ENCODE results near the gene ACE2.

Gene ACE2

DNA sequence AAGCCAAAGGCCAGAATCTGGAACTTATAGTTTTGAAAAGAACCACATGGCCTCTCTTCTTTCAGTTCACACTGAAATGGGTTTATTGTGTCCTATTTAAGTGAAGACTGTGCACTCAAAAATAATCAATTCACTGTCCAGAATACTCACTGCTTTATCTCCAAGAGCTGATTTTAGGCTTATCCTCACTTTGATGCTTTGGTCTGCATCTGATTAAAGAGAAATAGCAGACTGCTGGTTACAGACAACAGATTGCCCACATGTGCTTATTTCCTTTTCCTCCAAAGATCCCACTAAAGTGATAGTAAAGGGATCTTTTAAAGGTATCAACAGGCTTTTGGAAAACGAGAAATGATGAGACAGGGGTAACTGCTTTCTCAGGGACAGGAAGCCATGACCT, 30.6 kb downstream of the ACE2 start:
- DNase-seq, result no peak

DNA sequence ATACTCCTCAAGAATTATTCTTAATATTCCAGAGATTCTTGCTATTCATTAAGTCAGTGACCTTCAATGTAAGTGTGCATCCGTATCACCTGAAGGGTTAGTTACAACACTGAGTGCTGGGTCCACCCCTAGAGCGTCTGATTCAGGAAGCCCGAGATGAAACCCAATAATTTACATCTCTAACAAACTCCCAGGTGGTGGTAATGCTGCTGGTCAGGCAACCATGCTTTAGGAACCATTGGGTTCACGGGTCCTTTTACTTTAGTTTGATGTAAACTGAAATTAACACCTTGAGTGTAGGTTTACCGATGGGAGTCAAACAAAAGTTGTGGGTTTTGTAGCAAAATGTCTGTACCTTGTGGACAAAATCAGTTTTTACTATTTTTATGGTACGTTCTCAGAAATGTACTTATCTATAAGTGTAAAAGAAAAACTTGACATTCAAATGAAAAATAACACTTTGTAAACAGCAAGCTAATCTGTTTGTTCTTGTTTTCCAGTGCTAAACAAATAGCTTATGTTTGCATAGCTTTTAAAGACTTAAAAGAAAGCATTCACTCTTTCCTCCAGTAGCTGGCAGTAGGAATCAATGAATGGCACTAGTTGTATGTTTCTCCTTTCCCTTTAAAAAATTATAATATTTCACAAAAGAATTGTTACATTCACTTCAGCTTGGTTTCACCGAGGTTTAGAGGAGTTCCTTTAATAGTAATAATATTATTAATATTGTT, 32.7 kb downstream of the ACE2 start:
- no peak for DNase-seq

DNA sequence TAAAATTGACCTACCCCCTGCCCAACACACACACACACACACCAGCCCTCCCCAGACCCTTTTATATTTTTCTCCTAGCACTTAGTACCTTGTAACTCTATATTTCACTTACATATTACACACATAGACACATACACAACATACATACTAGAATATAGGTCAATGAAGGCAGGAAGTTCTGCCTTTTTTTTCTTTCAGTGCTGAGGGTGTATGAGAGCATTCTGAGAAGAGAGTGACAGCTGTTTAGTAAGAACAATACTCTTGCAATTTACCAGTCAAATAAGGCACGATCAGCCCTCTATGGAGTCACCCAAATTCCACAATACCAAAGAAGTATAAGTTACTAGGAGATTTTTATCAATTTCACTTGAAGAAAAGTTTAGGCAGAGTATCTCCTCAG, 33.5 kb downstream of the ACE2 start:
- DNase-seq, result no peak

- no peak for DNase-seq
These were observed 34.5 kb downstream of the ACE2 start for GRCh38 chrX:15566244-15566643.

DNA sequence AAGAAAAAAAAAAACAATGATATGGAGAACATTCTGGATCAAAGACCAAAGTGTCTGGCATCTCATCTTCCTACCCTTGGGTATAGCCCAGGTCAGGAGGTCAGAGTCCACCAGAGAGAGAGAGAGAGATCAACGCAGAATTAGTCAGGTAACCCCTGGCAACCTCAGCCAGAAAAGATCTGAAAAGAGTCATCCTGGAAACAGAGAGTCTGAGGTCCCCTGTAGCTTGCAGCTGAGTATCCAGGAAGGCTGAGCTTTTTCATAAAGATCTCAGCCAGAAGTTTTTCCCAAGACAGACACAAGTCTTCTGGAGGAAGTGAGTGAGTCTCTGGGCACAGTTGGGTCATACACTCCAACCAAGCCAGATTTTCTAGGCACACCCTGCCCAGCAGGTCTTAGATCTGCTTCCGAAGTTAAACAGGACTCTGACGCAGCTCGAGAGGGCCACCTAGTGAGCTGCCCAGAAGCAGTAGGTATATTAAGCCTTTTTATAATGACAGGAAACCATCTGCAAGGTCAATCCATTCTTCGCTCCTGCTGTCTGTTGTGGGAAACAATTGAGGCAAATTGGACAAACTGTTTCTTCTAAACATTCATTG, 35.7 kb downstream of the ACE2 start:
- peak; percentile 37 for DNase-seq

- DNase-seq, result no peak
These were observed 37.7 kb downstream of the ACE2 start for GRCh38 chrX:15563056-15563455.

DNA sequence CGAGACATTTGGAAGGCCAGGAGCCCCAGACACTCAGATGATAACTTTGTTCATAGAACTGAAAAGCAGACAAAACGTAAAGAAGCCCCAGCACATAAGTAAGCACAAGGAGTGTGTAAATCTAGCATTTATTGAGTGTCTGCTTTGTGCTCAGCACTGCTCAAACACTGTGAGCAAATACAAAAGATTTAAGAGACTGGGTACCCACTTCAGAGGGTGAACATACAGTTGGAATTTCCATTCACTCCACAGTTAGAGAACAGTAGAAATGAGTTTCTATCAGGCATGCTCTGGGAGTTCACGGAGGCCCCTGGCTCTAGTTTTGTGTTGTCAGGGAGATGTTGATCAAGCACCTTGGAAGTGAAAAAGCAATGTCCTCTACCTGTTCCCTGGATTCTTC, 39.8 kb downstream of the ACE2 start:
- no peak for DNase-seq

GRCh38 chrX:15559227-15559626, 41.5 kb downstream of the ACE2 start:
- no peak for DNase-seq

GRCh38 chrX:15549189-15550012, 51.4 kb downstream of the ACE2 start:
- DNase-seq, result no peak

DNA sequence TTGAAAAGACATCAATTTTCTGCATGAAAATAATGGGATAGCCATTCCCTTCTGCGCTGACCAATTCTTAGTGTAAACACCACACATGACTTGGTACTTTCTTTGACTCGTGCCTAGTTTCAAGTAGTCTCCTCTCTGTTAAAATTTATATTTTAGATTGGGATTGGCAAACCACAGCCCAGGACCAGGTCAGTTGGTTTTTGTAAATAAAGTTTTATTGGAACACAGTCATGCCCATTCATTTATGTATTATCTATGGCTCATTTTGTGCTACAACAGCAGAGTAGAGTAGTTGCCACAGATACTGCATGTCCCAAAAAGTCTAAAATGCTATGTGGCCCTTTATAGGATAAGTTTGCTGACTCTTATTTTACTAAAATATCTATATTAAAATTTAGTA, 53.4 kb downstream of the ACE2 start:
- no peak for DNase-seq

- DNase-seq, result no peak
These were observed 54.0 kb downstream of the ACE2 start for GRCh38 chrX:15546745-15547144.

- DNase-seq, result no peak
These were observed 70.4 kb downstream of the ACE2 start for GRCh38 chrX:15530318-15530717.

GRCh38 chrX:15529165-15529564, 71.6 kb downstream of the ACE2 start:
- no peak for DNase-seq

DNA sequence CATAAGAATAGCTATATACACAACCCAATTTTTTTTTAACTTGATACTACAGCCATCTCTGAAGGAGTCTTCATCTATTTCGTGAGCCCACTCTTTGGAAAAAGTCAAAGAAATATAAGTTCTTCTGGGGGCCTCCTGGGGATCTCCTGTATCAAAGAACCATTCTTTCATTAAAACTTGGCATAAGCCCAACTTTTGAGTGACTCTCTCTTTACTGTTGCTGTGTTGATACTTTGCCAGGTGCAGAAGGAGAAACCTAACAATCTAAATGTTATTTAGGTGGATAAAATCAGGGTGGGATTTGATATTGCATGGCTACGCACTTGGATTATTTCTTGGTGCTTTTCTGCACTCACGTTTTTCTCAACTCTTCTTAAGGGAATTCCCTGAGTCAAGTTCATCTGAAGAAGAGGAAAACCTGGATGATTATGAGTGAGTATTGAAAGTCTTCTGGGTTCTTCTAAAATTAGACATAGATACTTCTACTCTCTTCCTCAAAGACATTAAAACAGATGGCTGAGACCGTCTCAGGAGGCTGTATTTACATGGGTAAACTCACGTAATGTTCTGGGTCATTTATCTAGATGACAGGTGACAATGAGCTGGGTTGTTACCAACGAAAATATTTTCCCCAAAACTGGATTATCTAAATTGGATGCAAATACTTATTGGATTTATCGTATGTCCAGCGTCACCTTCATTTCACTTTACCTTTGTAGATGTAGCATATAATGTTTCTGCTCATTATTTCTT, 74.9 kb downstream of the ACE2 start:
- no peak for DNase-seq

GRCh38 chrX:15524417-15524816, 76.3 kb downstream of the ACE2 start:
- DNase-seq, result no peak

- DNase-seq, result no peak
These were observed 77.7 kb downstream of the ACE2 start for GRCh38 chrX:15523088-15523487.

DNA sequence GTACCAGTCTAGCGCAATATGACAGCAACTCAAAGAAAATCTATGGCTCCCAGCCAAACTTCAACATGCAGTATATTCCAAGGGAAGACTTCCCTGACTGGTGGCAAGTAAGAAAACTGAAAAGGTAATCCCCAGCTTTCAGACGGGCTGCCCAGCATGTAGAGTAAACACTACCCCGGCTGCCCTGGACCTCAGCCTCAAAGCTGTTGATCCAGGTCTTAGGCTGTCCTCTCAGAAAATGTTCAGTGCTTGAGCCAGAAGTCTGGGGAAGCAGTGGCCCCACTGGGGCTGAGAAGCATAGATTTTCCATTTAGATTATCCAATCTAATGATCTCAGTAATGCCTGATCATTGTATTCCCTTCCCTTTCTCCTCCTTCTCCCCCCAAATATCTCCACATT, 78.3 kb downstream of the ACE2 start:
- no peak for DNase-seq

GRCh38 chrX:15515931-15516330, 84.8 kb downstream of the ACE2 start:
- no peak for DNase-seq

- no peak for DNase-seq
These were observed 86.5 kb downstream of the ACE2 start for GRCh38 chrX:15514279-15514678.

DNA sequence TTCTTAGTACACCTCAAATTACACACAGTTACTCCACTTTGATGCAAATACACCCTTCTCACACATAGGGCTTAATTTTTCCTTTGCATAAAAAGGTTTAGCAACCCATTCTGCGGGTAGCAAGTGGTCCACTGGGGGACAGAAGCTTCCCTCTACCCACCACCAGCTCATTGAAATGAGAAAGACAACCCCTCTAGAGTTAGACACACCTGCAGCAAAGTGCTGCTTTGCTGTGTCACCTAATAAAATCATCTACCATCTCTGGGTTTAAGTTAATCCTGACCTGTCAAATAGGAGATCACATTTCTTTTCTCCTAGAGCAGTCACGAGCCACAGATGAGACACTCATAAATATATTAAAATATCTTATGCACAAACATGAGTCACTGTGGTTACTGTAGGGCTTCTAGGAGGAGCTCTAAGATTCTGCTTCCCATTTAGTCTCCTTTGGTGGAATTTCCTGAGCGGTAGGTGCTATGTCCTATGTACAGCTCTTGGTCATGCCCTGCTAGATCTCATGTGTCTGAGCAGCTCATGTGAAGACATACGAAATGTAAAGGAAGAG, 88.3 kb downstream of the ACE2 start:
- DNase-seq, result peak; percentile 13

- no peak for DNase-seq
These were observed 89.2 kb downstream of the ACE2 start for GRCh38 chrX:15511563-15511962.

Measured in suppressor macrophage treated with lipopolysaccharide for 4 hours (primary cell).